Pancreas (tissue), 10 donors: ENCODE data around the gene RIMBP2. TPM values are rescaled to one million over a fixed set of nuclear protein-coding genes. Genes with fewer than 3 reads are reported as not detected.

ENCODE experiments used
- ATAC-seq, 4 donors: fragments of 200-7000 bp; cut with Tn5 transposase; one replicate each; pipeline versions ENCODE4 v1.8.0 to v1.9.1; 2020; ENCODE audit warnings: mild to moderate bottlenecking in 4 of 4, moderate library complexity in 4 of 4
- DNase-seq, 6 donors: peaks; one replicate each; pipeline ENCODE4 v3.0.0-alpha.2; 2020
- FAIRE-seq: peaks from 2 replicates; lab custom pipeline; 2012; peaks lifted over from hg19 to GRCh38; lab: Jason Lieb, UNC
- H3K27ac ChIP-seq, 4 donors: fragments of 200-600 bp; sonication (generic); 1 replicate in 3 of 4; 2 replicates in 1 of 4; pipeline versions ENCODE4 v1.5.0 to v1.8.0; 2020
- H3K27me3 ChIP-seq, 4 donors: fragments of 200-600 bp; one replicate each; pipeline ENCODE4 v1.8.0; 2021
- H3K36me3 ChIP-seq, 3 donors: fragments of 200-600 bp; sonication (generic) in 1 of 3; one replicate each; pipeline versions ENCODE4 v1.5.0 to v1.8.0; 2020 to 2021
- H3K4me1 ChIP-seq, 3 donors: fragments of 200-600 bp; one replicate each; pipeline ENCODE4 v1.8.0; 2021
- H3K4me3 ChIP-seq, 4 donors: fragments of 200-600 bp; sonication (generic) in 2 of 4; one replicate each; pipeline versions ENCODE4 v1.5.0 to v1.8.0; 2020 to 2021
- H3K9me3 ChIP-seq, 4 donors: fragments of 200-600 bp; one replicate each; pipeline ENCODE4 v1.8.0; 2021
- CTCF ChIP-seq, 4 donors: fragments of 200-600 bp; sonication (generic) in 3 of 4; IDR thresholded peaks; one replicate each; pipeline versions ENCODE4 v1.5.0 to v1.8.0; 2021; ENCODE audit warnings: antibody characterized with exemption in 4 of 4
- WGBS, 2 donors: extraction: QIAGEN DNeasy Blood & Tissue Kit; methylation state at CpG; one replicate each; pipeline ENCODE4 v1.1.7; 2013; 5-methylcytosine and 5-hydroxymethylcytosine counted together
- intact Hi-C, 3 donors: fragments of 100-400 bp; cut with DNase I; formaldehyde crosslinking; loops; one replicate each; pipeline versions ENCODE4 v1.11.1 to v1.14.2; 2022
- polyA plus RNA-seq, 2 donors: library from polyadenylated mRNA; stranded (reverse); fragments of 200-250 nt; gene quantifications; one replicate each; pipeline ENCODE4 v1.2.3, GENCODE V29; 2013
- total RNA-seq, 6 donors: library from RNA; stranded (reverse); fragmentation: NEBNext Ultra II Directional in 4 of 6; extraction: Animal tissue kit (Norgen Biotek cat#: 25700) in 4 of 6; gene quantifications; one replicate each; pipeline versions ENCODE4 v1.2.1 to v1.2.4, GENCODE V29; 2021 to 2023
- donor health status: healthy with polysubstance abuse.
- donor health status: DM: no; HTN: no; CAD: no; lungs with moderate emphysema.
- donor health status: DM: no; HTN: no; CAD: no.
- donor health status: control.
- donor health status: control.
- donor health status: Bipolar disorder and iron deficiency.
- donor health status: DM: yes; HTN: yes; CAD: no.
- donor health status: DM: no; HTN: no; CAD: no.
- donor health status: DM: no; HTN: no; CAD: no.
- donor health status: DM: yes; HTN: yes; CAD: no.

RIMBP2 gene
- total and polyA plus RNA-seq, 8 donors, result 1.6 to 14.9 (median 3.9) TPM

GRCh38 chr12:130434560-130434959 is 281.5 kb downstream of the RIMBP2 start:
- intact Hi-C loops, result no loop called here
- DNase-seq, result peak in 1 of 6 donors; percentile 47
- WGBS, 2 donors, result 82 to 92% methylated on average over 22 of the region's 22 CpGs
- Histone ChIP-seq H3K27ac (no peak overlapping the region), H3K9me3 (no peaks in the 10 kb centered on the region), H3K27me3 (no peaks in the 10 kb centered on the region), H3K4me1 (no peaks in the 10 kb centered on the region), H3K4me3 (no peak overlapping the region), H3K36me3 (no peaks in the 10 kb centered on the region)
- FAIRE-seq, result no peak
- ATAC-seq, result no peak
- TF ChIP-seq CTCF (IDR thresholded peaks at IDR 0.05), result no peak

GRCh38 chr12:130433834-130434233 is 282.3 kb downstream of the RIMBP2 start:
- intact Hi-C loops, result no loop called here
- H3K27me3 ChIP-seq, result no peaks in the 10 kb centered on the region
- H3K4me3 ChIP-seq, result no peak overlapping the region
- DNase-seq, result no peak
- no peak for FAIRE-seq
- WGBS, 2 donors, result 83 to 92% methylated on average over 13 of the region's 13 CpGs
- H3K36me3 ChIP-seq, result no peaks in the 10 kb centered on the region
- H3K27ac ChIP-seq, result no peak overlapping the region
- ATAC-seq, result no peak
- no peaks in the 10 kb centered on the region for H3K4me1 ChIP-seq
- no peak for TF ChIP-seq CTCF (IDR thresholded peaks at IDR 0.05)
- H3K9me3 ChIP-seq, result no peaks in the 10 kb centered on the region

- FAIRE-seq (no peak), ATAC-seq (no peak), DNase-seq (no peak)
- H3K4me1 ChIP-seq, result no peaks in the 10 kb centered on the region
- intact Hi-C loops, result no loop called here
- no peaks in the 10 kb centered on the region for H3K36me3 ChIP-seq
- TF ChIP-seq CTCF (IDR thresholded peaks at IDR 0.05), result no peak
- WGBS, 2 donors, result 79 to 88% methylated on average over 6 of the region's 6 CpGs
- no peak overlapping the region for H3K4me3 ChIP-seq
- no peak overlapping the region for H3K27ac ChIP-seq
- no peaks in the 10 kb centered on the region for H3K27me3 ChIP-seq
- H3K9me3 ChIP-seq, result no peaks in the 10 kb centered on the region
Observed at GRCh38 chr12:130433411-130433810, 282.7 kb downstream of the RIMBP2 start.

- H3K4me1 ChIP-seq, result no peaks in the 10 kb centered on the region
- no peak for ATAC-seq
- TF ChIP-seq CTCF (IDR thresholded peaks at IDR 0.05), result no peak
- DNase-seq, result no peak
- H3K36me3 ChIP-seq, result no peaks in the 10 kb centered on the region
- no peaks in the 10 kb centered on the region for H3K9me3 ChIP-seq
- H3K27me3 ChIP-seq, result no peaks in the 10 kb centered on the region
- no peak overlapping the region for H3K27ac ChIP-seq
- no peak overlapping the region for H3K4me3 ChIP-seq
- WGBS, 2 donors, result 69 to 72% methylated on average over 11 of the region's 11 CpGs
- FAIRE-seq, result no peak
- intact Hi-C loops, result no loop called here
Observed at GRCh38 chr12:130431176-130431575, 284.9 kb downstream of the RIMBP2 start.

GRCh38 chr12:130429656-130430505 is 286.2 kb downstream of the RIMBP2 start:
- DNase-seq, result no peak
- WGBS, 2 donors, result 69 to 74% methylated on average over 24 of the region's 24 CpGs
- no peak for TF ChIP-seq CTCF (IDR thresholded peaks at IDR 0.05)
- H3K9me3 ChIP-seq, result no peaks in the 10 kb centered on the region
- no peak for ATAC-seq
- no peak overlapping the region for H3K27ac ChIP-seq
- no peak for FAIRE-seq
- no peaks in the 10 kb centered on the region for H3K27me3 ChIP-seq
- intact Hi-C loops, result no loop called here
- no peak overlapping the region for H3K4me3 ChIP-seq
- no peaks in the 10 kb centered on the region for H3K4me1 ChIP-seq
- H3K36me3 ChIP-seq, result no peaks in the 10 kb centered on the region
